SU-DHL-6 (cell line): ENCODE measurements around the gene ZNF319.

Experiments used
- H2AFZ ChIP-seq: fragments of 200-600 bp; sonication (generic); 2 replicates; pipeline ENCODE4 v1.6.1; 2014; ENCODE audit warnings: low read depth, mild to moderate bottlenecking, moderate library complexity, mixed read lengths, antibody characterized with exemption, low read length; ENCODE audit not compliant: severe bottlenecking
- H3F3A ChIP-seq: fragments of 200-600 bp; shearing (Covaris generic); 2 replicates; pipeline ENCODE4 v1.6.0; 2016; ENCODE audit warnings: antibody characterized with exemption, mild to moderate bottlenecking; ENCODE audit not compliant: insufficient read depth
- H3K27ac ChIP-seq: fragments of 200-600 bp; sonication (generic); 2 replicates; pipeline ENCODE4 v1.5.1; 2016; ENCODE audit warnings: low read depth, mild to moderate bottlenecking, low read length, moderate library complexity, mixed read lengths
- H3K27me3 ChIP-seq: fragments of 200-600 bp; sonication (generic), shearing (Covaris generic); 2 replicates; pipeline ENCODE4 v1.6.0; 2014; ENCODE audit warnings: mild to moderate bottlenecking, low read length
- H3K36me3 ChIP-seq: fragments of 200-600 bp; sonication (generic); 2 replicates; pipeline ENCODE4 v1.6.1; 2014; ENCODE audit warnings: mild to moderate bottlenecking, low read length, mixed read lengths
- H3K4me2 ChIP-seq: fragments of 300-600, 200-600 bp; shearing (Covaris generic), sonication (generic); 2 replicates; pipeline ENCODE4 v1.6.0; 2014; ENCODE audit warnings: low read length, low read depth, mild to moderate bottlenecking; ENCODE audit not compliant: poor library complexity, severe bottlenecking
- H3K4me3 ChIP-seq: fragments of 200-600 bp; sonication (generic); 2 replicates; pipeline ENCODE4 v1.5.1; 2014; ENCODE audit warnings: antibody characterized with exemption, low read length, mild to moderate bottlenecking, mixed read lengths; ENCODE audit not compliant: insufficient read depth, poor library complexity, severe bottlenecking
- H3K79me2 ChIP-seq: fragments of 200-600 bp; sonication (generic); 2 replicates; pipeline ENCODE4 v1.6.1; 2014; ENCODE audit warnings: mild to moderate bottlenecking, low read length, moderate library complexity; ENCODE audit not compliant: insufficient read depth
- H3K9ac ChIP-seq: fragments of 200-600 bp; sonication (generic); 2 replicates; pipeline ENCODE4 v1.7.0; 2014; ENCODE audit warnings: mild to moderate bottlenecking, low read length
- H3K9me2 ChIP-seq: fragments of 200-600 bp; sonication (generic); replicated peaks from 2 replicates; pipeline ENCODE4 v1.6.1; 2014; ENCODE audit warnings: low read length; ENCODE audit not compliant: insufficient read depth
- H3K9me3 ChIP-seq: fragments of 200-600 bp; sonication (generic); 2 replicates; pipeline ENCODE4 v1.6.1; 2014; ENCODE audit warnings: low read length, mixed read lengths; ENCODE audit not compliant: insufficient read depth
- H4K20me1 ChIP-seq: fragments of 200-600 bp; sonication (generic); 2 replicates; pipeline ENCODE4 v1.6.1; 2014; ENCODE audit warnings: low read depth, mild to moderate bottlenecking, antibody characterized with exemption, low read length, moderate library complexity, mixed read lengths
- CTCF ChIP-seq: fragments of 200-600 bp; sonication (generic); IDR thresholded peaks from one replicate; pipeline ENCODE4 v1.5.1; 2017; ENCODE audit warnings: antibody characterized with exemption, mild to moderate bottlenecking, low read length, moderate library complexity; ENCODE audit not compliant: insufficient read depth, poor library complexity, severe bottlenecking
- EZH2phosphoT487 ChIP-seq: fragments of 200-600 bp; sonication (generic), shearing (Covaris generic); conservative IDR thresholded peaks from 2 replicates; pipeline ENCODE4 v1.6.1; 2018; ENCODE audit warnings: mild to moderate bottlenecking, antibody characterized with exemption, low read length, moderate library complexity, mixed read lengths

The ZNF319 gene

GRCh38 chr16:57994778-57995177 is 5.7 kb downstream of the ZNF319 start:
- H3K27ac ChIP-seq: no peak overlapping the region
- H3K79me2 ChIP-seq: no peaks in the 10 kb centered on the region
- peaks cover 4% of the 10 kb centered on the region; the same call in 1 of the 2 replicates for H3F3A ChIP-seq
- H3K4me2 ChIP-seq: no peak overlapping the region
- TF ChIP-seq EZH2phosphoT487: no peak
- no peaks in the 10 kb centered on the region for H3K27me3 ChIP-seq
- H3K9ac ChIP-seq: no peak overlapping the region
- no peaks in the 10 kb centered on the region for H3K9me2 ChIP-seq
- H3K9me3 ChIP-seq: no peaks in the 10 kb centered on the region
- no peaks in the 10 kb centered on the region for H3K36me3 ChIP-seq
- no peak overlapping the region for H3K4me3 ChIP-seq
- no peaks in the 10 kb centered on the region for H4K20me1 ChIP-seq
- no peak overlapping the region for H2AFZ ChIP-seq

- Histone ChIP-seq H3K9me3 (no peaks in the 10 kb centered on the region), H3K27ac (no peak overlapping the region), H3K9me2 (no peaks in the 10 kb centered on the region), H3K4me2 (no peak overlapping the region), H3K79me2 (no peaks in the 10 kb centered on the region), H3K36me3 (no peaks in the 10 kb centered on the region), H3F3A (peaks cover under 1% of the 10 kb centered on the region; the same call in 1 of the 2 replicates), H2AFZ (no peak overlapping the region), H3K27me3 (no peaks in the 10 kb centered on the region), H3K9ac (no peak overlapping the region), H3K4me3 (no peak overlapping the region), H4K20me1 (no peaks in the 10 kb centered on the region)
- TF ChIP-seq EZH2phosphoT487 (no peak), CTCF (no peak)
These were observed 6.1 kb downstream of the ZNF319 start for GRCh38 chr16:57994361-57994760.

- Histone ChIP-seq H3K4me2 (no peak overlapping the region), H3K9me2 (no peaks in the 10 kb centered on the region), H3K9ac (no peak overlapping the region), H4K20me1 (no peaks in the 10 kb centered on the region), H2AFZ (no peak overlapping the region), H3K4me3 (no peak overlapping the region), H3K79me2 (no peaks in the 10 kb centered on the region), H3F3A (no peaks in the 10 kb centered on the region), H3K27me3 (no peaks in the 10 kb centered on the region), H3K27ac (no peak overlapping the region), H3K36me3 (no peaks in the 10 kb centered on the region), H3K9me3 (no peaks in the 10 kb centered on the region)
- no peak for TF ChIP-seq CTCF
- no peak for TF ChIP-seq EZH2phosphoT487
These were observed 6.6 kb downstream of the ZNF319 start for GRCh38 chr16:57993897-57994296.

GRCh38 chr16:57993438-57993837 is 7.0 kb downstream of the ZNF319 start:
- Histone ChIP-seq H3K9ac (no peak overlapping the region), H3K9me2 (no peaks in the 10 kb centered on the region), H3K9me3 (no peaks in the 10 kb centered on the region), H2AFZ (no peak overlapping the region), H3F3A (no peaks in the 10 kb centered on the region), H3K79me2 (no peaks in the 10 kb centered on the region), H3K27me3 (no peaks in the 10 kb centered on the region), H3K4me2 (no peak overlapping the region), H4K20me1 (no peaks in the 10 kb centered on the region), H3K4me3 (no peak overlapping the region), H3K36me3 (no peaks in the 10 kb centered on the region), H3K27ac (no peak overlapping the region)
- TF ChIP-seq CTCF: no peak
- no peak for TF ChIP-seq EZH2phosphoT487
